ENCODE data around the gene PECR. TPM values are rescaled to one million over a fixed set of nuclear protein-coding genes. Genes with fewer than 3 reads are reported as not detected.

The PECR gene
- total and polyA plus RNA-seq, 10 of the 15 experiments (the other 5 are each of a cell fraction or from before 2014, with no cell fraction given): 7.6 to 37.4 (median 25.7) TPM

GRCh38 chr2:216108967-216109921 lies 27.6 kb upstream of the PECR start, which contains the start of gene XRCC5 (continued):
- TF ChIP-seq SIX5 (IDR thresholded peaks at IDR 0.05; ENCODE audit: low read depth, low read length, severe bottlenecking) (peak; percentile 19), PAX5 (IDR thresholded peaks at IDR 0.05; ENCODE audit: borderline replicate concordance, low read depth, low read length) (peak; percentile 64; the same call in 1 of the 2 replicates), RFX5 (IDR thresholded peaks at IDR 0.05; ENCODE audit: low read depth, low read length) (no peak), ZNF687 (IDR thresholded peaks at IDR 0.05) (peak; percentile 82), EZH2 (IDR thresholded peaks at IDR 0.05; ENCODE audit: borderline replicate concordance, control insufficient read depth, low read depth, low read length) (no peak), HCFC1 (IDR thresholded peaks at IDR 0.05; ENCODE audit: low read length) (peak; percentile 66), PRDM15 (CRISPR knock-in tag; IDR thresholded peaks at IDR 0.05) (no peak), SREBF1 (IDR thresholded peaks at IDR 0.05; ENCODE audit: low read length) (no peak)
- TF ChIP-seq, protein P1, sequence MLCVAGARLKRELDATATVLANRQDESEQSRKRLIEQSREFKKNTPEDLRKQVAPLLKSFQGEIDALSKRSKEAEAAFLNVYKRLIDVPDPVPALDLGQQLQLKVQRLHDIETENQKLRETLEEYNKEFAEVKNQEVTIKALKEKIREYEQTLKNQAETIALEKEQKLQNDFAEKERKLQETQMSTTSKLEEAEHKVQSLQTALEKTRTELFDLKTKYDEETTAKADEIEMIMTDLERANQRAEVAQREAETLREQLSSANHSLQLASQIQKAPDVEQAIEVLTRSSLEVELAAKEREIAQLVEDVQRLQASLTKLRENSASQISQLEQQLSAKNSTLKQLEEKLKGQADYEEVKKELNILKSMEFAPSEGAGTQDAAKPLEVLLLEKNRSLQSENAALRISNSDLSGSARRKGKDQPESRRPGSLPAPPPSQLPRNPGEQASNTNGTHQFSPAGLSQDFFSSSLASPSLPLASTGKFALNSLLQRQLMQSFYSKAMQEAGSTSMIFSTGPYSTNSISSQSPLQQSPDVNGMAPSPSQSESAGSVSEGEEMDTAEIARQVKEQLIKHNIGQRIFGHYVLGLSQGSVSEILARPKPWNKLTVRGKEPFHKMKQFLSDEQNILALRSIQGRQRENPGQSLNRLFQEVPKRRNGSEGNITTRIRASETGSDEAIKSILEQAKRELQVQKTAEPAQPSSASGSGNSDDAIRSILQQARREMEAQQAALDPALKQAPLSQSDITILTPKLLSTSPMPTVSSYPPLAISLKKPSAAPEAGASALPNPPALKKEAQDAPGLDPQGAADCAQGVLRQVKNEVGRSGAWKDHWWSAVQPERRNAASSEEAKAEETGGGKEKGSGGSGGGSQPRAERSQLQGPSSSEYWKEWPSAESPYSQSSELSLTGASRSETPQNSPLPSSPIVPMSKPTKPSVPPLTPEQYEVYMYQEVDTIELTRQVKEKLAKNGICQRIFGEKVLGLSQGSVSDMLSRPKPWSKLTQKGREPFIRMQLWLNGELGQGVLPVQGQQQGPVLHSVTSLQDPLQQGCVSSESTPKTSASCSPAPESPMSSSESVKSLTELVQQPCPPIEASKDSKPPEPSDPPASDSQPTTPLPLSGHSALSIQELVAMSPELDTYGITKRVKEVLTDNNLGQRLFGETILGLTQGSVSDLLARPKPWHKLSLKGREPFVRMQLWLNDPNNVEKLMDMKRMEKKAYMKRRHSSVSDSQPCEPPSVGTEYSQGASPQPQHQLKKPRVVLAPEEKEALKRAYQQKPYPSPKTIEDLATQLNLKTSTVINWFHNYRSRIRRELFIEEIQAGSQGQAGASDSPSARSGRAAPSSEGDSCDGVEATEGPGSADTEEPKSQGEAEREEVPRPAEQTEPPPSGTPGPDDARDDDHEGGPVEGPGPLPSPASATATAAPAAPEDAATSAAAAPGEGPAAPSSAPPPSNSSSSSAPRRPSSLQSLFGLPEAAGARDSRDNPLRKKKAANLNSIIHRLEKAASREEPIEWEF (IDR thresholded peaks at IDR 0.05; ENCODE audit: insufficient replicate concordance, low read depth, low read length): no peak
- TF ChIP-seq, protein P2, sequence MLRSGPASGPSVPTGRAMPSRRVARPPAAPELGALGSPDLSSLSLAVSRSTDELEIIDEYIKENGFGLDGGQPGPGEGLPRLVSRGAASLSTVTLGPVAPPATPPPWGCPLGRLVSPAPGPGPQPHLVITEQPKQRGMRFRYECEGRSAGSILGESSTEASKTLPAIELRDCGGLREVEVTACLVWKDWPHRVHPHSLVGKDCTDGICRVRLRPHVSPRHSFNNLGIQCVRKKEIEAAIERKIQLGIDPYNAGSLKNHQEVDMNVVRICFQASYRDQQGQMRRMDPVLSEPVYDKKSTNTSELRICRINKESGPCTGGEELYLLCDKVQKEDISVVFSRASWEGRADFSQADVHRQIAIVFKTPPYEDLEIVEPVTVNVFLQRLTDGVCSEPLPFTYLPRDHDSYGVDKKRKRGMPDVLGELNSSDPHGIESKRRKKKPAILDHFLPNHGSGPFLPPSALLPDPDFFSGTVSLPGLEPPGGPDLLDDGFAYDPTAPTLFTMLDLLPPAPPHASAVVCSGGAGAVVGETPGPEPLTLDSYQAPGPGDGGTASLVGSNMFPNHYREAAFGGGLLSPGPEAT (IDR thresholded peaks at IDR 0.05; ENCODE audit: low read depth): peak; percentile 53; the same call in 1 of the 2 replicates
- TF ChIP-seq, protein P3, sequence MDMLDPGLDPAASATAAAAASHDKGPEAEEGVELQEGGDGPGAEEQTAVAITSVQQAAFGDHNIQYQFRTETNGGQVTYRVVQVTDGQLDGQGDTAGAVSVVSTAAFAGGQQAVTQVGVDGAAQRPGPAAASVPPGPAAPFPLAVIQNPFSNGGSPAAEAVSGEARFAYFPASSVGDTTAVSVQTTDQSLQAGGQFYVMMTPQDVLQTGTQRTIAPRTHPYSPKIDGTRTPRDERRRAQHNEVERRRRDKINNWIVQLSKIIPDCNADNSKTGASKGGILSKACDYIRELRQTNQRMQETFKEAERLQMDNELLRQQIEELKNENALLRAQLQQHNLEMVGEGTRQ (IDR thresholded peaks at IDR 0.05; ENCODE audit: borderline replicate concordance, low read depth, low read length): no peak

All from GM12878 (cell line).